ENCODE measurements around the gene OR10AD1.

DNA sequence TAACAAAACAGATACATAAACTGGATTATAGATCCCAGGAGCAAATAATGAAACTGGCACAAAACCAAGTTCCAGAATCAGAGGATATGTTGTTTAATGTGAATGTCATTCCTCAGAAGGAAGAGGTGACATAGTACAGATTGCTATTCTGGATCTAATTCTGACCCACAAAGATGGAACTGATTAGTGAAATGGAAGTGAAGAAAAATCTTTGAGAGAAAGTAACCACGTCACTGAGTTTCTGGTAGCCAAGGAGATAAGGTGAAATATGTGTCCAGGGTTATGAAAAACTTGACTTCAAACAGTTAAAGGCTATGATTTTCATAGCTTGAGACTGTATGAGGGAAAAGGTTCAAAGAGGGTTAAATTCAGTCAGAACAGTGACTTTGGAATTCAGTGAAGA, 8.3 kb downstream of the OR10AD1 start:
- no peak for TF ChIP-seq CTCF (IDR thresholded peaks at IDR 0.05; ENCODE audit: low read length)
- no peak for TF ChIP-seq EZH2 (IDR thresholded peaks at IDR 0.05; ENCODE audit: borderline replicate concordance, low read length)

Measured in OCI-LY1 (cell line).